ENCODE results near the gene DMAC1.

Gene DMAC1

GRCh38 chr9:7777771-7778170 lies 21.8 kb downstream of the DMAC1 start:
- no peak for TF ChIP-seq EZH2 (IDR thresholded peaks at IDR 0.05; ENCODE audit: borderline replicate concordance, low read length)
- TF ChIP-seq CTCF (IDR thresholded peaks at IDR 0.05; ENCODE audit: low read length): no peak
- Histone ChIP-seq H3K4me3 (ENCODE audit: low read depth, low read length, poor library complexity, severe bottlenecking) (no peak overlapping the region), H3K27me3 (ENCODE audit: insufficient read depth, low read length) (no peaks in the 10 kb centered on the region), H3K9ac (ENCODE audit: low read length) (no peak overlapping the region), H3K9me2 (ENCODE audit: low read depth, low read length) (no peaks in the 10 kb centered on the region), H3K9me3 (ENCODE audit: low read length) (no peaks in the 10 kb centered on the region), H2AFZ (ENCODE audit: low read length) (no peak overlapping the region), H3K36me3 (ENCODE audit: insufficient read depth, low read length) (no peaks in the 10 kb centered on the region), H4K20me1 (ENCODE audit: insufficient read depth, low read length) (no peaks in the 10 kb centered on the region), H3K4me2 (ENCODE audit: low read length) (no peak overlapping the region), H3K4me1 (ENCODE audit: insufficient read depth, low read length, severe bottlenecking) (no peaks in the 10 kb centered on the region), H3K27ac (ENCODE audit: low read depth, low read length, poor library complexity, severe bottlenecking) (no peak overlapping the region), H3K79me2 (ENCODE audit: insufficient read depth, low read length) (no peaks in the 10 kb centered on the region), H3F3A (ENCODE audit: insufficient read depth, low read length) (no peaks in the 10 kb centered on the region)

GRCh38 chr9:7770111-7770510 lies 29.5 kb downstream of the DMAC1 start:
- Histone ChIP-seq H2AFZ (ENCODE audit: low read length) (no peak overlapping the region), H3K36me3 (ENCODE audit: insufficient read depth, low read length) (no peaks in the 10 kb centered on the region), H3K4me2 (ENCODE audit: low read length) (no peak overlapping the region), H3K4me1 (ENCODE audit: insufficient read depth, low read length, severe bottlenecking) (no peaks in the 10 kb centered on the region), H3K27me3 (ENCODE audit: insufficient read depth, low read length) (no peaks in the 10 kb centered on the region), H3K9me2 (ENCODE audit: low read depth, low read length) (no peaks in the 10 kb centered on the region), H3K4me3 (ENCODE audit: low read depth, low read length, poor library complexity, severe bottlenecking) (no peak overlapping the region), H3K79me2 (ENCODE audit: insufficient read depth, low read length) (no peaks in the 10 kb centered on the region), H3K27ac (ENCODE audit: low read depth, low read length, poor library complexity, severe bottlenecking) (no peak overlapping the region), H3K9me3 (ENCODE audit: low read length) (no peaks in the 10 kb centered on the region), H3F3A (ENCODE audit: insufficient read depth, low read length) (no peaks in the 10 kb centered on the region), H3K9ac (ENCODE audit: low read length) (no peak overlapping the region), H4K20me1 (ENCODE audit: insufficient read depth, low read length) (no peaks in the 10 kb centered on the region)
- TF ChIP-seq EZH2 (IDR thresholded peaks at IDR 0.05; ENCODE audit: borderline replicate concordance, low read length) (no peak), CTCF (IDR thresholded peaks at IDR 0.05; ENCODE audit: low read length) (no peak)

- no peak overlapping the region for H3K9ac ChIP-seq (ENCODE audit: low read length)
- no peaks in the 10 kb centered on the region for H3F3A ChIP-seq (ENCODE audit: insufficient read depth, low read length)
- H3K4me1 ChIP-seq (ENCODE audit: insufficient read depth, low read length, severe bottlenecking): no peaks in the 10 kb centered on the region
- no peak overlapping the region for H3K4me2 ChIP-seq (ENCODE audit: low read length)
- no peak overlapping the region for H2AFZ ChIP-seq (ENCODE audit: low read length)
- H3K9me3 ChIP-seq (ENCODE audit: low read length): no peaks in the 10 kb centered on the region
- H3K27ac ChIP-seq (ENCODE audit: low read depth, low read length, poor library complexity, severe bottlenecking): no peak overlapping the region
- no peaks in the 10 kb centered on the region for H4K20me1 ChIP-seq (ENCODE audit: insufficient read depth, low read length)
- H3K9me2 ChIP-seq (ENCODE audit: low read depth, low read length): no peaks in the 10 kb centered on the region
- no peaks in the 10 kb centered on the region for H3K36me3 ChIP-seq (ENCODE audit: insufficient read depth, low read length)
- H3K79me2 ChIP-seq (ENCODE audit: insufficient read depth, low read length): no peaks in the 10 kb centered on the region
- no peaks in the 10 kb centered on the region for H3K27me3 ChIP-seq (ENCODE audit: insufficient read depth, low read length)
- TF ChIP-seq EZH2 (IDR thresholded peaks at IDR 0.05; ENCODE audit: borderline replicate concordance, low read length): no peak
- no peak for TF ChIP-seq CTCF (IDR thresholded peaks at IDR 0.05; ENCODE audit: low read length)
- no peak overlapping the region for H3K4me3 ChIP-seq (ENCODE audit: low read depth, low read length, poor library complexity, severe bottlenecking)
Measured at GRCh38 chr9:7762600-7762999, 37.0 kb downstream of the DMAC1 start.

Data from OCI-LY1 (cell line).